Transverse colon (tissue), 4 donors: ENCODE data around the gene TRMT6. TPM values are rescaled to one million over a fixed set of nuclear protein-coding genes. Genes with fewer than 3 reads are reported as not detected.

Experiments
- DNase-seq: peaks from one replicate; pipeline ENCODE4 v3.0.0-alpha.2; 2019
- H3K27ac ChIP-seq, 4 donors: fragments of 200-600 bp; sonication (generic); 2 replicates each; pipeline ENCODE4 v1.5.1; 2016 to 2018; ENCODE audit warnings: inconsistent platforms in 4 of 4
- H3K27me3 ChIP-seq: fragments of 200-600 bp; sonication (generic); 2 replicates; pipeline ENCODE4 v1.5.1; 2017; ENCODE audit warnings: inconsistent platforms
- H3K36me3 ChIP-seq, 4 donors: fragments of 200-600 bp; sonication (generic); 2 replicates each; pipeline ENCODE4 v1.5.1; 2017 to 2019; ENCODE audit warnings: inconsistent platforms in 4 of 4
- H3K4me1 ChIP-seq, 4 donors: fragments of 200-600 bp; sonication (generic); 2 replicates each; pipeline ENCODE4 v1.5.1; 2017 to 2020; ENCODE audit warnings: inconsistent platforms in 4 of 4
- H3K4me3 ChIP-seq, 4 donors: fragments of 200-600 bp; sonication (generic); 1 replicate in 1 of 4; 2 replicates in 3 of 4; pipeline versions ENCODE4 v1.5.1 to v1.6.1; 2017 to 2019; ENCODE audit warnings: inconsistent platforms in 4 of 4
- H3K9me3 ChIP-seq, 2 donors: fragments of 200-600 bp; sonication (generic); 2 replicates each; pipeline ENCODE4 v1.5.1; 2017 to 2019; ENCODE audit warnings: inconsistent platforms in 2 of 2
- CTCF ChIP-seq, 5 experiments: fragments of 200-600 bp in 3 of 5; fragments of 450-650 bp in 2 of 5; sonication (generic) in 3 of 5; IDR thresholded peaks; 1 replicate in 2 of 5; 2 replicates in 3 of 5; pipeline ENCODE4 v1.5.1; 2016 to 2017; ENCODE audit warnings: antibody characterized with exemption in 5 of 5, inconsistent platforms in 3 of 5, mild to moderate bottlenecking in 2 of 5, moderate library complexity in 1 of 5
- EP300 ChIP-seq: sonication (generic); formaldehyde crosslinking; IDR thresholded peaks from one replicate; pipeline ENCODE4 v1.6.1; 2017; ENCODE audit warnings: antibody characterized with exemption, low read depth
- POLR2A ChIP-seq: fragments of 450-650 bp; IDR thresholded peaks from one replicate; pipeline ENCODE4 v1.6.1; 2016; ENCODE audit warnings: antibody characterized with exemption, mild to moderate bottlenecking, moderate library complexity
- POLR2AphosphoS5 ChIP-seq, 3 donors: sonication (generic); formaldehyde crosslinking; IDR thresholded peaks; one replicate each; pipeline ENCODE4 v1.6.1; 2016; ENCODE audit warnings: antibody characterized with exemption in 3 of 3
- WGBS, 2 donors: methylation state at CpG; one replicate each; pipeline ENCODE4 v1.1.5; 2018; ENCODE audit warnings: low coverage in 1 of 2; 5-methylcytosine and 5-hydroxymethylcytosine counted together
- in situ Hi-C, 4 donors: fragments of 200-750 bp; cut with MboI; loops; one replicate each; pipeline versions ENCODE4 v1.15.0 to v1.15.1; 2017; ENCODE audit warnings: low sequenced_read_pairs in 3 of 4, low pct_ligation_motif_present in 1 of 4, low pct_unique_long_range_greater_than_20kb in 1 of 4
- intact Hi-C: fragments of 100-400 bp; cut with DNase I; formaldehyde crosslinking; loops from one replicate; pipeline ENCODE4 v1.15.1; 2023; ENCODE audit warnings: low total_unique reads
- total RNA-seq, 4 donors: library from RNA; depleted of rRNA; stranded (reverse); fragments of >200 nt; gene quantifications; one replicate each; pipeline ENCODE4 v1.1.0, GENCODE V29; 2016

TRMT6 gene
- total RNA-seq, 4 donors from 2014 or later = 1.00 to 9.4 (median 4.3) TPM

GRCh38 chr20:5975778-5976177, 25.4 kb upstream of the TRMT6 start:
- H3K4me3 ChIP-seq = no peak overlapping the region
- WGBS, 2 donors = 80% methylated on average over 2 of the region's 2 CpGs; no CpG with 5 or more reads in 1 of the 2 donors
- H3K9me3 ChIP-seq = no peaks in the 10 kb centered on the region
- H3K27me3 ChIP-seq = no peaks in the 10 kb centered on the region
- no peak overlapping the region for H3K27ac ChIP-seq
- no peaks in the 10 kb centered on the region for H3K36me3 ChIP-seq
- in situ Hi-C loops = no loop called here
- peaks cover 0 to 22% (median 4%) of the 10 kb centered on the region in 4 donors for H3K4me1 ChIP-seq
- DNase-seq = no peak
- no peak for TF ChIP-seq CTCF (IDR thresholded peaks at IDR 0.05)
- TF ChIP-seq EP300 = no peak
- no peak for TF ChIP-seq POLR2A
- TF ChIP-seq POLR2AphosphoS5 (IDR thresholded peaks at IDR 0.05) = no peak
- intact Hi-C loops = no loop called here

- Histone ChIP-seq H3K4me1 (peaks cover 0 to 12% (median 4%) of the 10 kb centered on the region in 4 donors), H3K4me3 (no peak overlapping the region), H3K36me3 (no peaks in the 10 kb centered on the region), H3K27me3 (no peaks in the 10 kb centered on the region), H3K9me3 (no peaks in the 10 kb centered on the region), H3K27ac (no peak overlapping the region)
- DNase-seq = no peak
- 100% methylated on average over 1 of the region's 1 CpG for WGBS, 2 donors
- intact Hi-C loops (no loop called here), in situ Hi-C loops (no loop called here)
- TF ChIP-seq CTCF (IDR thresholded peaks at IDR 0.05) = no peak
- no peak for TF ChIP-seq POLR2AphosphoS5 (IDR thresholded peaks at IDR 0.05)
- TF ChIP-seq POLR2A = no peak
- TF ChIP-seq EP300 = no peak
Observed at GRCh38 chr20:5974531-5974930, 24.2 kb upstream of the TRMT6 start.

GRCh38 chr20:5973971-5974370, 23.6 kb upstream of the TRMT6 start:
- H3K27ac ChIP-seq = peak overlapping the region in 1 of 4 donors; percentile 49

GRCh38 chr20:5973172-5973571, 22.8 kb upstream of the TRMT6 start:
- H3K9me3 ChIP-seq = no peaks in the 10 kb centered on the region
- H3K4me1 ChIP-seq = peaks cover 0 to 12% (median 4%) of the 10 kb centered on the region in 4 donors
- H3K27me3 ChIP-seq = no peaks in the 10 kb centered on the region
- in situ Hi-C loops (no loop called here), intact Hi-C loops (no loop called here)
- peaks cover 0 to 7% (median 0%) of the 10 kb centered on the region in 4 donors for H3K36me3 ChIP-seq
- H3K27ac ChIP-seq = peak overlapping the region in 1 of 4 donors; percentile 49
- no peak overlapping the region for H3K4me3 ChIP-seq
- no peak for DNase-seq
- WGBS, 2 donors = 59 to 72% methylated on average over 2 of the region's 2 CpGs
- TF ChIP-seq CTCF (IDR thresholded peaks at IDR 0.05) = no peak
- no peak for TF ChIP-seq EP300
- TF ChIP-seq POLR2AphosphoS5 (IDR thresholded peaks at IDR 0.05) = no peak
- no peak for TF ChIP-seq POLR2A

More at GRCh38 chr20:5973971-5974370, 23.6 kb upstream of the TRMT6 start:
- TF ChIP-seq CTCF (IDR thresholded peaks at IDR 0.05) = no peak
- TF ChIP-seq POLR2A = no peak
- no peak for TF ChIP-seq EP300
- TF ChIP-seq POLR2AphosphoS5 (IDR thresholded peaks at IDR 0.05) = no peak
- H3K27me3 ChIP-seq = no peaks in the 10 kb centered on the region
- in situ Hi-C loops = no loop called here
- 74 to 82% methylated on average over 3 to 4 of the region's 4 CpGs for WGBS, 2 donors
- peaks cover 0 to 12% (median 4%) of the 10 kb centered on the region in 4 donors for H3K4me1 ChIP-seq
- intact Hi-C loops = no loop called here
- no peaks in the 10 kb centered on the region for H3K9me3 ChIP-seq
- H3K36me3 ChIP-seq = no peaks in the 10 kb centered on the region
- DNase-seq = no peak
- H3K4me3 ChIP-seq = no peak overlapping the region
